NOMO-1 (cell line): ENCODE data around the gene UBE2QL1.

Experiments used
- DNase-seq, 2 experiments: peaks; one replicate each; lab custom pipeline; 2025; ENCODE audit not compliant: unreplicated experiment in 2 of 2; lab: John Stamatoyannopoulos, UW

UBE2QL1 gene

GRCh38 chr5:6473284-6473683, 24.6 kb downstream of the UBE2QL1 start:
- no peak for DNase-seq

GRCh38 chr5:6475626-6476312, 27.1 kb downstream of the UBE2QL1 start:
- DNase-seq, result no peak

- DNase-seq, result no peak
These were observed 27.6 kb downstream of the UBE2QL1 start for GRCh38 chr5:6476313-6476661.

- no peak for DNase-seq
These were observed 30.1 kb downstream of the UBE2QL1 start for GRCh38 chr5:6478793-6479192.

GRCh38 chr5:6480133-6481051, 31.7 kb downstream of the UBE2QL1 start:
- DNase-seq, result no peak

- DNase-seq, result no peak
These were observed 34.1 kb downstream of the UBE2QL1 start for GRCh38 chr5:6482735-6483134.

- no peak for DNase-seq
These were observed 35.3 kb downstream of the UBE2QL1 start for GRCh38 chr5:6483880-6484382.

GRCh38 chr5:6484446-6484845, 35.8 kb downstream of the UBE2QL1 start:
- DNase-seq, result no peak

GRCh38 chr5:6484899-6485298, 36.2 kb downstream of the UBE2QL1 start:
- no peak for DNase-seq

- no peak for DNase-seq
These were observed 36.8 kb downstream of the UBE2QL1 start for GRCh38 chr5:6485441-6485840.

GRCh38 chr5:6486074-6486473, 37.4 kb downstream of the UBE2QL1 start:
- no peak for DNase-seq

GRCh38 chr5:6487081-6487480, 38.4 kb downstream of the UBE2QL1 start:
- no peak for DNase-seq

- no peak for DNase-seq
These were observed 39.4 kb downstream of the UBE2QL1 start for GRCh38 chr5:6488021-6488420.

- no peak for DNase-seq
These were observed 41.1 kb downstream of the UBE2QL1 start for GRCh38 chr5:6489643-6490185.

- no peak for DNase-seq
These were observed 41.6 kb downstream of the UBE2QL1 start for GRCh38 chr5:6490246-6490645.

GRCh38 chr5:6490693-6491092, 42.0 kb downstream of the UBE2QL1 start:
- DNase-seq, result no peak

GRCh38 chr5:6491196-6491918, 42.7 kb downstream of the UBE2QL1 start:
- DNase-seq, result no peak

GRCh38 chr5:6491919-6492290, 43.2 kb downstream of the UBE2QL1 start:
- DNase-seq, result no peak

- no peak for DNase-seq
These were observed 44.3 kb downstream of the UBE2QL1 start for GRCh38 chr5:6492934-6493333.

GRCh38 chr5:6493681-6494454, 45.2 kb downstream of the UBE2QL1 start:
- DNase-seq, result no peak
